ENCODE data around the gene CDH13. TPM values are rescaled to one million over a fixed set of nuclear protein-coding genes. Genes with fewer than 3 reads are reported as not detected.

The CDH13 gene
- total and polyA plus RNA-seq, 7 donors = 6.1 to 30.7 (median 22.8) TPM

DNA sequence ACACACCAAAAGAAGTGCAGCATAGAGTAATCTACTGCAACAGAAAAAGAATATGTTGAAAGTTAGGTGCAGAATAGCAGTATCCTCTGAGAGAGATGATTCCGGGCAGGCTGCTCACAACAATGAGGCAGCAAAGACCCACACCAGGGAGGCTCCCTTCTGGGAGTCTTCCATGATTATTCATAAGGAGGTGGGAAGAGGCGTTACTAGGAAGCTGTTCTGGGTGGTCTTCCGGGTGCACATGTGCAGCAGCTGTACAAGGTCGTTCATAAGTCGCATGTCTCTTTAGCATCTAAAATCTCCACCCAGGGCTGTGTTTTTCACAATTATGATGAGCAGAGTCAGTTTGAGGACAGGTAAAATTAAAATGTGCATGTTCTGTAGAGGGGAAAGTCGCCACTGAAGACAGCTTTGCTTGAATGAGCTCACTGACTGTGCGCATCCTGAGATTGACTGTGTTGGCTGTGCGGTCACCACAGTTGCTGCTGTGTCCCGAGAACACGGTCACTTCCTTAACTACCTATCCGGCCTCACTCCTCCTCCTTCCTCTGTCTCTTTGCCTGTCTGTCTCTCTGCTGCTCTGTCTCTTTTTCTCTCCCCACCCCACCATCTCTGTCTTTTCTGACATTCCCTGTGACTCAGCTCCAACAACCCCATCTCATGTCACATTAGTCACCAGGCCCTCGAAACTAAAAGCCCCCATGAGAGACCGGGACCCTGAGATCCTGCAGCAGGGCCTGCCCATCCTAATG is 1055.5 kb downstream of the CDH13 start:
- DNase-seq (no peak), ATAC-seq (no peak)
- Histone ChIP-seq H3K4me1 (peaks cover 4% of the 10 kb centered on the region), H3K36me3 (ENCODE audit: insufficient read depth in 1 of 2, low read depth in 1 of 2) (peaks cover 0 to 6% of the 10 kb centered on the region in 2 donors), H3K27me3 (ENCODE audit: insufficient read depth in 3 of 3, low read length in 2 of 3) (peaks cover 0 to 3% (median 0%) of the 10 kb centered on the region in 3 donors), H3K27ac (no peak overlapping the region), H3K9me3 (no peaks in the 10 kb centered on the region), H3K4me3 (no peak overlapping the region)
- 84 to 86% (median 84%) methylated on average over 13 of the region's 13 CpGs for WGBS, 3 donors
- TF ChIP-seq, protein P1, sequence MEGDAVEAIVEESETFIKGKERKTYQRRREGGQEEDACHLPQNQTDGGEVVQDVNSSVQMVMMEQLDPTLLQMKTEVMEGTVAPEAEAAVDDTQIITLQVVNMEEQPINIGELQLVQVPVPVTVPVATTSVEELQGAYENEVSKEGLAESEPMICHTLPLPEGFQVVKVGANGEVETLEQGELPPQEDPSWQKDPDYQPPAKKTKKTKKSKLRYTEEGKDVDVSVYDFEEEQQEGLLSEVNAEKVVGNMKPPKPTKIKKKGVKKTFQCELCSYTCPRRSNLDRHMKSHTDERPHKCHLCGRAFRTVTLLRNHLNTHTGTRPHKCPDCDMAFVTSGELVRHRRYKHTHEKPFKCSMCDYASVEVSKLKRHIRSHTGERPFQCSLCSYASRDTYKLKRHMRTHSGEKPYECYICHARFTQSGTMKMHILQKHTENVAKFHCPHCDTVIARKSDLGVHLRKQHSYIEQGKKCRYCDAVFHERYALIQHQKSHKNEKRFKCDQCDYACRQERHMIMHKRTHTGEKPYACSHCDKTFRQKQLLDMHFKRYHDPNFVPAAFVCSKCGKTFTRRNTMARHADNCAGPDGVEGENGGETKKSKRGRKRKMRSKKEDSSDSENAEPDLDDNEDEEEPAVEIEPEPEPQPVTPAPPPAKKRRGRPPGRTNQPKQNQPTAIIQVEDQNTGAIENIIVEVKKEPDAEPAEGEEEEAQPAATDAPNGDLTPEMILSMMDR (IDR thresholded peaks at IDR 0.05) = no peak
- intact Hi-C loops (cut with DNase I) = loop anchor here in 1 of 2 donors (10.0 kb wide), 1 partner anchor 123 kb away; the partner anchor contains the start of gene HSBP1

- TF ChIP-seq, protein P1 (IDR thresholded peaks at IDR 0.05) = no peak
- Histone ChIP-seq H3K4me3 (no peak overlapping the region), H3K27ac (no peak overlapping the region), H3K9me3 (no peaks in the 10 kb centered on the region), H3K4me1 (peaks cover 5% of the 10 kb centered on the region), H3K36me3 (ENCODE audit: insufficient read depth in 1 of 2, low read depth in 1 of 2) (peaks cover 0 to 6% of the 10 kb centered on the region in 2 donors), H3K27me3 (ENCODE audit: insufficient read depth in 3 of 3, low read length in 2 of 3) (peaks cover 0 to 3% (median 0%) of the 10 kb centered on the region in 3 donors)
- intact Hi-C loops (cut with DNase I) = loop anchor here in 1 of 2 donors (10.0 kb wide), 1 partner anchor 122 kb away; the partner anchor contains the start of gene HSBP1
- WGBS, 3 donors = 75 to 80% (median 78%) methylated on average over 7 of the region's 7 CpGs
- no peak for DNase-seq
- no peak for ATAC-seq
Measured at GRCh38 chr16:83682868-83683235, 1056.1 kb downstream of the CDH13 start.

DNA sequence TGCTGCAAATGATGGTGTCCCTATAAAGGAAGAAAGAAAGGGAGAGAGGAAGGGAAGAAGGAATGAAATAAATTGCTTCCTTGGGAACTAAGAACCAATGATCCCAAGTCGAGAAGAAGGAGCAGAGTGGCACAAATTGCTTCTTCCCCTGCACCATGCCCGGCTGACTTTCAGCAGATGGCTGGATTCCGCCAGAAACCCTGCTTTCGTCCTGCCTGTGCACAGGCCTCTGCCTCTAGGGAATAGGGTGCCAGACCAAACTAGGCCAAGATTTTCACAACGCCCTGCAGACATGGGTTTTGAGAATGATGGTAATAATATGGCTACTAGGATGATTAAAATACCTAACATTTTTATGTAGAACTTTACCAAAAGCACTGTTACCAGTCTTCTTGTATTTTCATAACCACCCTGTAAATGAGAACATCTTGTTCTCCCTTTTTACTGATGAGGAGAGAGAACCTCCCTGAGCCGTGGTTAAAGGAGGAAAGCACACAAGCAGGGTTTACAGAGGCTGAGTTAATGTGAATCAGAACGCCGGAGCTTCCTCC is 1058.9 kb downstream of the CDH13 start:
- no peak overlapping the region for H3K4me3 ChIP-seq
- DNase-seq = no peak
- 81 to 92% (median 85%) methylated on average over 8 of the region's 8 CpGs for WGBS, 3 donors
- no peak for ATAC-seq
- H3K4me1 ChIP-seq = peaks cover 30% of the 10 kb centered on the region
- H3K27me3 ChIP-seq (ENCODE audit: insufficient read depth in 3 of 3, low read length in 2 of 3) = peaks cover 0 to 3% (median 0%) of the 10 kb centered on the region in 3 donors
- intact Hi-C loops (cut with DNase I) = loop anchor here in 1 of 2 donors (10.0 kb wide), 1 partner anchor 119 kb away; the partner anchor contains the start of gene HSBP1
- TF ChIP-seq, protein P1 (IDR thresholded peaks at IDR 0.05) = no peak
- H3K36me3 ChIP-seq (ENCODE audit: insufficient read depth in 1 of 2, low read depth in 1 of 2) = no peaks in the 10 kb centered on the region
- H3K9me3 ChIP-seq = no peaks in the 10 kb centered on the region
- no peak overlapping the region for H3K27ac ChIP-seq

GRCh38 chr16:83686726-83687125 is 1060.0 kb downstream of the CDH13 start:
- TF ChIP-seq, protein P1 (IDR thresholded peaks at IDR 0.05) = no peak
- intact Hi-C loops (cut with DNase I) = loop anchor here in 1 of 2 donors (10.0 kb wide), 1 partner anchor 118 kb away; the partner anchor contains the start of gene HSBP1
- WGBS, 3 donors = 66 to 73% (median 70%) methylated on average over 3 of the region's 3 CpGs

More at GRCh38 chr16:83686726-83687125, 1060.0 kb downstream of the CDH13 start:
- DNase-seq (no peak), ATAC-seq (no peak)
- Histone ChIP-seq H3K27me3 (ENCODE audit: insufficient read depth in 3 of 3, low read length in 2 of 3) (peaks cover 0 to 3% (median 0%) of the 10 kb centered on the region in 3 donors), H3K4me3 (no peak overlapping the region), H3K4me1 (peaks cover 30% of the 10 kb centered on the region), H3K36me3 (ENCODE audit: insufficient read depth in 1 of 2, low read depth in 1 of 2) (no peaks in the 10 kb centered on the region), H3K9me3 (no peaks in the 10 kb centered on the region), H3K27ac (no peak overlapping the region)

Measured in psoas muscle (tissue), 8 donors.